ENCODE measurements around the gene KRT33A. TPM values are rescaled to one million over a fixed set of nuclear protein-coding genes. Genes with fewer than 3 reads are reported as not detected.

Gene KRT33A
- total RNA-seq, 1 donor from 2014 or later = not detected

GRCh38 chr17:41335747-41336146 is 14.9 kb downstream of the KRT33A start:
- H3K27me3 ChIP-seq = no peaks in the 10 kb centered on the region
- TF ChIP-seq, protein P1, sequence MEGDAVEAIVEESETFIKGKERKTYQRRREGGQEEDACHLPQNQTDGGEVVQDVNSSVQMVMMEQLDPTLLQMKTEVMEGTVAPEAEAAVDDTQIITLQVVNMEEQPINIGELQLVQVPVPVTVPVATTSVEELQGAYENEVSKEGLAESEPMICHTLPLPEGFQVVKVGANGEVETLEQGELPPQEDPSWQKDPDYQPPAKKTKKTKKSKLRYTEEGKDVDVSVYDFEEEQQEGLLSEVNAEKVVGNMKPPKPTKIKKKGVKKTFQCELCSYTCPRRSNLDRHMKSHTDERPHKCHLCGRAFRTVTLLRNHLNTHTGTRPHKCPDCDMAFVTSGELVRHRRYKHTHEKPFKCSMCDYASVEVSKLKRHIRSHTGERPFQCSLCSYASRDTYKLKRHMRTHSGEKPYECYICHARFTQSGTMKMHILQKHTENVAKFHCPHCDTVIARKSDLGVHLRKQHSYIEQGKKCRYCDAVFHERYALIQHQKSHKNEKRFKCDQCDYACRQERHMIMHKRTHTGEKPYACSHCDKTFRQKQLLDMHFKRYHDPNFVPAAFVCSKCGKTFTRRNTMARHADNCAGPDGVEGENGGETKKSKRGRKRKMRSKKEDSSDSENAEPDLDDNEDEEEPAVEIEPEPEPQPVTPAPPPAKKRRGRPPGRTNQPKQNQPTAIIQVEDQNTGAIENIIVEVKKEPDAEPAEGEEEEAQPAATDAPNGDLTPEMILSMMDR (IDR thresholded peaks at IDR 0.05) = no peak
- H3K4me3 ChIP-seq = no peak overlapping the region
- intact Hi-C loops (cut with DNase I) = no loop called here
- H3K4me1 ChIP-seq = no peaks in the 10 kb centered on the region
- no peaks in the 10 kb centered on the region for H3K36me3 ChIP-seq
- no peaks in the 10 kb centered on the region for H3K9me3 ChIP-seq
- no peak overlapping the region for H3K27ac ChIP-seq
- DNase-seq (ENCODE audit: low spot score in 2 of 2) = no peak

GRCh38 chr17:41334385-41335305 is 16.0 kb downstream of the KRT33A start:
- intact Hi-C loops (cut with DNase I) = no loop called here
- no peaks in the 10 kb centered on the region for H3K4me1 ChIP-seq
- no peak overlapping the region for H3K4me3 ChIP-seq
- no peaks in the 10 kb centered on the region for H3K27me3 ChIP-seq
- H3K9me3 ChIP-seq = no peaks in the 10 kb centered on the region
- TF ChIP-seq, protein P1 (IDR thresholded peaks at IDR 0.05) = no peak
- H3K36me3 ChIP-seq = no peaks in the 10 kb centered on the region
- DNase-seq (ENCODE audit: low spot score in 2 of 2) = no peak
- H3K27ac ChIP-seq = no peak overlapping the region

GRCh38 chr17:41333836-41334235 is 16.8 kb downstream of the KRT33A start:
- H3K9me3 ChIP-seq = no peaks in the 10 kb centered on the region
- TF ChIP-seq, protein P1 (IDR thresholded peaks at IDR 0.05) = no peak
- intact Hi-C loops (cut with DNase I) = no loop called here
- H3K4me1 ChIP-seq = no peaks in the 10 kb centered on the region
- no peak for DNase-seq (ENCODE audit: low spot score in 2 of 2)
- no peaks in the 10 kb centered on the region for H3K27me3 ChIP-seq
- H3K27ac ChIP-seq = no peak overlapping the region
- no peaks in the 10 kb centered on the region for H3K36me3 ChIP-seq
- H3K4me3 ChIP-seq = no peak overlapping the region

DNA sequence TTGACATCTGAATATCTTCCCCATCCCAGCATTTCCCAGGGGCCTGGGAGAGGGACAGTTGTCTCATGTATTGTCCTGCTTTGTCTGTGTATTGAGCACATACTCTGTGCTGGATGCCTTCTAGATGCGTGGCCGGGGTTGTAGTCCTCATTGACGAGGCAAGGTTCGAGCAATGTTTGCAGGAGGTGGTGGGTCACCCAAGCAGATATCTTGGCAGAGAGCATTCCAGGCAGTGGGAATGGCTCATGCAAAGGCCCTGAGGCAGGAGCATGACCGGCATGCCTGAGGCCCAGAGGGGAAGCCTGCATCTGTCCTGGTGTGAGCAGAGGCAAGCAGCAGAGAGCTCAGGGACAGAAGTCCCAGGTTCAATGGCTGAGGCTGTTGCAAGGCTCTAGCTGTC is 17.5 kb downstream of the KRT33A start:
- DNase-seq (ENCODE audit: low spot score in 2 of 2) = no peak
- no peaks in the 10 kb centered on the region for H3K27me3 ChIP-seq
- H3K4me1 ChIP-seq = no peaks in the 10 kb centered on the region
- TF ChIP-seq, protein P1 (IDR thresholded peaks at IDR 0.05) = no peak
- H3K9me3 ChIP-seq = no peaks in the 10 kb centered on the region
- intact Hi-C loops (cut with DNase I) = no loop called here
- no peak overlapping the region for H3K27ac ChIP-seq
- no peak overlapping the region for H3K4me3 ChIP-seq
- H3K36me3 ChIP-seq = no peaks in the 10 kb centered on the region

DNA sequence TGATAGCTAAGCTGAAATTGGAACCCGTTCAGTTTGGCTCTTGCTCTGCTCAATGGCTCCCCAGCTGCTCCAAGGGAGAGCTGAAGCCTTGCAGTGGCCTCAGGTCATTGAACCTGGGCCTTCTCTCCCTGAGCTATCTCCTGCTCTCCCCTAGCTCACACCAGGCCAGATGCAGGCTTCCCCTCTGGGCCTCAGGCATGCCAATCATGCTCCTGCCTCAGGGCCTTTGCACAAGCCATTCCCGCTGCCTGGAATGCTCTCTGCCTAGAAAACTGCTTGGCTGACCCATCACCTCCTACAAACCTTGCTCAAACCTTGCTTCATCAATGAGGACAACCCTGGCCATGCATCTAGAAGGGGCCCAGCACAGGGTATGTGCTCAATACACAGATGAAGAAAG is 18.4 kb downstream of the KRT33A start:
- Histone ChIP-seq H3K4me1 (no peaks in the 10 kb centered on the region), H3K36me3 (no peaks in the 10 kb centered on the region), H3K27me3 (no peaks in the 10 kb centered on the region), H3K4me3 (no peak overlapping the region), H3K9me3 (no peaks in the 10 kb centered on the region), H3K27ac (no peak overlapping the region)
- TF ChIP-seq, protein P1 (IDR thresholded peaks at IDR 0.05) = no peak
- DNase-seq (ENCODE audit: low spot score in 2 of 2) = no peak
- intact Hi-C loops (cut with DNase I) = no loop called here
